ENCODE results near the gene KRTAP4-5.
"Not testable (repeated sequence)": the region's sequence is repeated elsewhere in the genome, so short reads cannot be mapped to it uniquely, and the experiment has no call there.

The KRTAP4-5 gene

DNA sequence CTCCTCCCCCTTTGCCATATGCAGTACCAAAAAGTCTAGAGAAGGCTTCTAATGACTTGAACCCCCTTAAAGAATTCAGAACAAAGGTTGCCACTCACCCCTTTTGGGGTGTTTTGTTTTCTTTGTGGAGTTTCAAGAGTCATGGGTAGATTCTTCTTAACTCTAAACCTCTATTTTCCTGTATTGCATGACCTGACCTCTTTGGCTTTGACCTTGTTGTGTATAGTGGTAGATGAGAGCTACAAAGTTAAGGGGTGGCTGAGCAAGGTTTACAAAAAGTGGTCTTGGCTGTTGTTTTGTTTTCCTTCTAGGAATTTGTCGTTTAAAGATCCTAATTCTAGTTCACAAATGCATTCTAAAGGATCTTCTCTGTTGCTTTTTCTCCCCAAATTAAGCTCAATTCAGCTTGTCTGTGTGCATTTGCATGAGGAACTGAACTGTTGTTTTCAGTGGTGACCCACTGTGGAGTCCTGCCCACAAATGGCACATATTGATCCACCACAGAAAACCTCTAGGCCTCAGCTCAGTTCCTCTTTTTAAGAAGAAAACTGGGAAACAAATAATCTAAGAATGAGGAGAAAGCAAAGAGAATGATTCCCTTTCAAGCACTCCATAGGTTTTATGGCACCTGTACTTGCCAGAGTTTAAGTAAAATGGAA, 40.8 kb downstream of the KRTAP4-5 start:
- not testable (repeated sequence) for DNase-seq

DNA sequence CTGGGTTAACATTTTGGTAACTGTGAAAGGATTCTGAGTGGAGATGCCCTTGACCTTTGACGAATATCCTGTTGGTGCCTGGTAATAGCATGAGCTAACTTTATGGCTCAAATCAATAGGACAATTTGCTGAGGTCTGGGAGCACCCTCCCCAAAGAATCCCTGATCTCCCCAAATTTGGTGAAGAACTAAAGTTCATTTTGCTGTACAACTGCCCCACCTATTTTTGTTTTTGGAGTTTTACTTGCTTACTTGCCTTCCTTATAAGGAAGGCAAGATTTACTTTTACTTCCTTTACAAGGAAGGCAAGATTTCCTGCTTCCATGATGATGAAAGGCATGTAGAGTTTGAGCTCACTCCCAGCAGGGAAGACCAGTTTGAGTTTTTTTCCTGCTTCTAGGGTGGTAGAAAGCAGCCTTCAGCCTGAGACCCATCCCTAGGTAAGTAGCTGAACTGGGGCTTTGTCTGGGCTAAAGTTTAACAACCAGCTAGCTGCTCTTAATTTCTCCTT, 41.6 kb downstream of the KRTAP4-5 start:
- no peak for DNase-seq

DNA sequence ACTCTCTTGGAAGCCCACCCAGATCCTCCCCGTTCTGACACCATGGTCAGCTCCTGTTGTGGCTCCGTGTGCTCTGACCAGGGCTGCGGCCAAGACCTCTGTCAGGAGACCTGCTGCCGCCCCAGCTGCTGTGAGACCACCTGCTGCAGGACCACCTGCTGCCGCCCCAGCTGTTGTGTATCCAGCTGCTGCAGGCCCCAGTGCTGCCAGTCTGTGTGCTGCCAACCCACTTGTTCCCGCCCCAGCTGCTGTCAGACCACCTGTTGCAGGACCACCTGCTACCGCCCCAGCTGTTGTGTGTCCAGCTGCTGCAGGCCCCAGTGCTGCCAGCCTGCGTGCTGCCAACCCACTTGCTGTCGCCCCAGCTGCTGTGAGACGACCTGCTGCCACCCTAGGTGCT, 44.3 kb downstream of the KRTAP4-5 start, which contains the start of gene KRTAP4-9:
TSS of gene KRTAP4-9 (plus strand) at position 43 of the 400 bp plus-strand sequence. CDS start at position 43, 0 bp downstream.
- not testable (repeated sequence) for DNase-seq

DNA sequence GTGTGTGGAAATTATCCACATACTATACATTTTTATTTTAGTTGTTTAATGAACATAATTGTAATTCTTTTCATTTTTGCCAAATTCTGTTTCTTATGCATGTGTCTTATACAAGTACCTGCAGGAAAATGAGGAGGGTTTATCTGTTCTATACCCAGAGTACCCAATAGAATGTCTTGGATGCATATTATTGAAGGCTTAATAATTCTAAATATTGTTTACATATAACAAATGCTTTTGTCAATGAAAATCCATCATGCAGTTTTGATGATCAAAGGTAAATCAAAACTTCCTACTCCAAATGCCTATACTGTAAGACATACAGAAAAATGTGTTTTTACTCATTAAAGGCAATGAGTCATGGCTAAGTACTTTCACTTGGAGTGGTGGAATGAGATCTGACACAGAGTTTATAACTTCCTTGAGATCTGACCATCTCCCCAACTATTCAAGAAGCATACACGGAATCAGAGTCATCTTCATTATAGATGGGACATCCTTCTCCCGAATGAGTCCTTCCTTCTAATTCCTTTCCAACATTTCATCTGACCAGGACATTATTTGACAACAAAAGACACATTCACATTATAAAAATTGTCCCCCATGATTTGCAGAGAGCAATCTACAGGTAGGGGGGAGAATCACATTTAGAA, 45.1 kb downstream of the KRTAP4-5 start:
- DNase-seq: not testable (repeated sequence)

DNA sequence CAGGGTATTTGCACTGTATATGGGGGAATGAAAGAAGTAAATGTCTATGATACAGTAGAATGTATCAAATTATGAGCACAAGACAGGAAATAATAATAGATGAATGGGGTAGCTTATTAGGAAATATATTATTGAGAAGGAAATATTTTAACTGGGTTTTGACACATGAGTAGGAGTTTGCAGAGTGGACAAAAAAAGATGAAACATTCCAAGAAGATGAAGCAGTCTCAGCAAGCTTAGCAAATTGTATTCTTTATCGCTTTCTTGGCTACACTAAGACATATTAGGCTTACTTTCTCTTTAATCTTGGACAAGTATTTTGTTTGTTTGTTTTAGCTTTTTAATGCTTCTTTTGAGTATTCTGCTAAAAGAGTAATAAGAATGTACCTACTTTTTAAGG, 45.7 kb downstream of the KRTAP4-5 start:
- no peak for DNase-seq

DNA sequence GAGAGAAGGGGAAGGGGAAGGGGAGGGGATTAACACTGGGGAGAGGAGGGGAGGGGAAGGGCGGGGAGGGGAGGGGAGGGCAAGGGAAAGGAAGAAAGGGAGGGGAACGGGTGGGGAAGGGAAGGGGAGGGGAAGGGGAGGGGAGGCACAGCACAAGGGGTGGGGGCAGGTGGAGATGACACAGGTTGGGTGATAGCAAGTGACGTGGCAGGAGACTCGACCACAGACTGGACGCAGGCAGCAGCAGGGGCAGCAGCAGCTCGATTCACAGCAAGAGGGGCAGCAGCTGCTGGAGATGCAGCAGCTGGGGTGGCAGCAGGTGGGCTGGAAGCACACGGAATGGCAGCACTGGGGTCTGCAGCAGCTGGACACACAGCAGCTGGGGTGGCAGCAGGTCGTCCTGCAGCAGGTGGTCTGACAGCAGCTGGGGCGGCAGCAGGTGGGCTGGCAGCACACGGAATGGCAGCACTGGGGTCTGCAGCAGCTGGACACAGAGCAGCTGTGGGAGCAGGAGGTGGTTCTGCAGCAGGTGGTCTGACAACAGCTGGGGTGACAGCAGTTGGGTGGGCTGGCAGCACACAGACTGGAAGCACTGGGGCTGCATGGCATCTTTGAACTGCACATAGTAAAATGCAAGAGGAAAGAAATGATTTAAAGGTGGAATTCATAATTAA, 47.9 kb downstream of the KRTAP4-5 start, which contains the start of gene KRTAP4-16:
TSS of gene KRTAP4-16 (minus strand) at position 624 of the 674 bp plus-strand sequence. CDS start at position 624, 0 bp downstream.
- DNase-seq: no peak

DNA sequence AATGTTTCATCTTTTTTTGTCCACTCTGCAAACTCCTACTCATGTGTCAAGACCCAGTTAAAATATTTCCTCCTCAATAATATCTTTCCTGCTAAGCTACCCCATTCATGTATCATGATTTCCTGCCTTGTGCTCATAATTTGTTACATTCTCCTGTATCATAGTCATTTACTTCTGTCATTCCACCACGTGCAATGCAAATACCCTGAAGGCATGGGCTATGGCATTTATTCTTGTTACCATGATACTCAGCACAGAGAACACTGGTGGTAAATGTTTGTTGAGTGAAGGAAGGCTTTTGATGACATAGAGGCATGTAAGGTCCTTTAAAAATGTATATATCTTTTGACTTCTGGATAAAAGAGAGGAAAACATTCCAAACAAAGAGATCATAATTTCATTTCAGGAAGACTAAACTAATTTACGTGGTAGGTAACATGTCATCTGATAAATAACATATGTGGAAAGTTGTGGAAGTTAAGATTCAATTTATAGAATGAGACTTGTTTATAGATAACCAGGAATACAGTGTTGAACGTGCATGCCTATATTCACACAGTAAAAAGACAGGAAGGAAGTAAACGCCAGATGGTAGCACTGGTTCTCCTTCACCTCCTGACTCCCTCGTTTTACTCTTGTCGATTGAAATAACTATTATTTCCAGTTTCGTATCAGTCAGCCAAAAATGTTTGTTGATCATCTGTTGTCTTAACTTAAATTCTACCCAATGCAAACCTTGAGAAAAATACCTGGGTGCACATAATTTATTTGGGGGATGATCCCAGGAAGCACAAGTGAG, 49.7 kb downstream of the KRTAP4-5 start:
- DNase-seq: not testable (repeated sequence)

Measured in amygdala (tissue), 56 donors.